HG02678 (cell line): ENCODE results near the gene NDUFB2.
"Not testable (repeated sequence)": the region's sequence is repeated elsewhere in the genome, so short reads cannot be mapped to it uniquely, and the experiment has no call there.

Experiments used
- ATAC-seq: cut with Tn5 transposase; IDR thresholded peaks from one replicate; pipeline ENCODE4 v1.9.1; 2021; ENCODE audit warnings: mild to moderate bottlenecking, moderate library complexity; ENCODE audit not compliant: unreplicated experiment

The NDUFB2 gene

DNA sequence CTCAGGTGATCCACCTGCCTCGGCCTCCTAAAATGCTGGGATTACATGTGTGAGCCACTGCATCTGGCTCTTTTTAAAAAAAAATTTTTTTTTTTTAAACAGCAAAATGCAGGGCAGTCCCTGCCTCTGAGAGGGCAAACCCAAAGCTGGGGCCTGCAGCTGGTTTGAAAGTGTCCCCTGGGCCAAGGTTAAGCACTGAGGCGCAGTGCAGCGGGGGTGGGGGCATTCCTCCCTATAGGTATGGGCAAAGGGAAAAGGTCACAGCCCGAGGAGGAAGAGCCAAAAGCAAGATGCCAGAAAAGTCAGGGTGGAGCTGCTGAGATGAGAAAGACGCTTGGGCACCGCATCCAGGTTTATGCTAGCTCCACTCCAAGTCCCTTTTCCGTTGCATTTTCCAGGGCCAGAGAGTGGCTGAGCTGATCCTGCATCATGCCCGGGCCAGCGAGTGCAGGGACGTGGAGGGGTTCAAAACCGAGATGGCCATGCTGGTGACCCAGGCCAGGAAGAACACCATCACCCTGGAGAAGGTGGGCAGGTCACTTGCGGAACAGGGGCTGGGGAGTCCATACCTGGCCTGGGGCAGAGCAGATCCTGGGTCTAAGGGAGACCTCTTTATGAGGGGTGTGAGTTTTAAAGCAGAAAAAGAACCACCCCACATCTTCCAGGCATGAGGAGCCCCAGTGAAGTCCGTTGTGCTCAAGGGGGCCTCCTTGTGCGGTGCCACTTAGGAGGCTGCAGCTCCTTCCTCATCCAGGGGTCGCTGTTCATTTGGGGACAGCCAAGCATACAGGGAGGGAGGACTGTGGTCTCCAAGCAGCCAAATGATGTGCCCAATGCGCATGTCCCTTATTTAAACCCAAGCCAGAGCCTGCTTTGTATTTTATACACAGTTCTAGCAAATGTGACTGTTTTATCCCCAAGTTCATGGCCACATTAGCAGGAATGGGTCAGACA is 7.0 kb upstream of the NDUFB2 start:
- ATAC-seq: no peak

DNA sequence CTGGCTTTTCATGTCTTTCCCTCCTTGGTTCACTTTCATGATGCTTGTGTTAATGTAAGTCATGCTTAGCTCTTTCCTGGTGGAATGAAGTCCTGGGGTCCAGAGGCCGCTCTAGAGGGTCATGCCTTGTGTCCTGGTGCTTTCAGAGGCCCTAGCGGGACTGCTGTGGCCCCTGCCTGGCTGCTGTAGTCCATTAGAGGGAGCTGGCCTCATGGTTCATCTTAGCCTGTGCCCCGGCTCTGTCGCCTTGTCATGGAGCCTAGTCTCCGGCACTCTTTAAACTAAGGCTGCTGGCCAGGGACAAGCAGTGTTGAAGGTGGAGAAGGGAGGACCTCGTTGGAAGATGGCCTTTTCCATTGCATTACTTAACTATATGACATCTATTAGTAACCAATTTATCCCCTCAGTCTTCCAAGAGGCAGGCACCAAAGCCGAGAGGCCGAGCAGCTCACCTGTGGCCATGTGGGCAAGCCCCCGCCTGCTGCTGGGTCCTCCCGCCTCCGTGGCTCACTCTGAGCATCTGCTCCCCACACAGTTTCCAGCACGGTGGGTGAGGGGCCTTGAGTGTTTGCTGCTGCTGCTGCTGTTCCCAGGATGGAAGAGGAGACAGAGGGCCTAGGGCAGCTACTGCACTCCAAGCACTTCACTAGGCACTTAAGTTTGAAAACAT is 5.0 kb upstream of the NDUFB2 start:
- no peak for ATAC-seq

DNA sequence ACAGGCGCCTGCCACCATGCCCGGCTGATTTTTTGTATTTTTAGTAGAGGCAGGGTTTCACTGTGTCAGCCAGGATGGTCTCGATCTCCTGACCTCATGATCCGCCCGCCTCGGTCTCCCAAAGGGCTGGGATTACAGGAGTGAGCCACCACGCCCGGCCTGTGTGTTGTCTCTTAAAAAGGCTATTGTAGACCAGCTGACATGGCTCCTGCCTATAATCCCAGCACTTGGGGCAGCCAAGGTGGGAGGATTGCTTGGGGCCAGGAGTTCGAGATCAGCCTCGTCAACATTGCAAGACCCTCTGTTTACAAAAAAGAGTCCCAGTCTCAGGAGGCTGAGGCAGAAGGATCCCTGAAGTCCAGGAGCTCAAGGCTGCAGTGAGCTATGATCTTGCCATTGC is 2.7 kb upstream of the NDUFB2 start:
- not testable (repeated sequence) for ATAC-seq

DNA sequence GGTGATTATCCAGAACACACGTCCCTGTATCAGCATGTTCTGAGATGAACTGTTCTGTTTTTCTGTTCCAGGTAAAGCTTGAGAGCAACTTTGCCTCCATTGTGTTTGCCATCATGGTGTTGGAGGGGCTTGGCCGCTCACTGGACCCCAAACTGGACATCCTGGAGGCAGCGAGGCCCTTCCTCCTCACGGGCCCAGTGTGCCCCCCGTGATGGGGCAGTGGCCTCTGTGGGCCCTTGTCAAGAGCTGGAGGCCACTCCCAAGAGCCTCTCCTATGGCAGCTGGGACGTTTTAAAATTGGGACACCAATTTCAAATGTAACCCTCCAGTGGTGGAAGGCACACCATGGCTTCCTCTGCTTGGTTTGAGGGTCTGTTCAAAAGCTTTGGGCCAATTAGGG is 1.9 kb upstream of the NDUFB2 start:
- ATAC-seq: no peak

DNA sequence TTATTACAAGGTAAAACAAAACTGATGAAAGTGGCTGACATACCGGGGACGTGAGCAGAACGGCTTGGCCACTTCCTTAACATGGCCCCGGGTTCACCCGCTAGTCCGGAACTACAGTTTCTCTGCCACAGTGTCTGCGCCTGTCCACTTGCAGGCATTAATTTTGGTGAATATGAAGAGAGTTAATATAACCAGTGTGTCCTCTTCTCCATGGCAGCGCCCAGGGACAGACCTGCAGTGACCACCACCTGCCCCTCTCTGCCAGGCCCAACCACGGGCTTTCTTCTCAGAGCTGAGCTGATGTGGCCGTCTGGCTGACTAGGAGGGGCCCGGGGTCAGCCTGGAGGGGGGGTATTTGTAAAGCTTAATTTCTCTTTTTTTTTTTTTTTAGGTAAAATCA is 1.1 kb upstream of the NDUFB2 start:
- no peak for ATAC-seq

DNA sequence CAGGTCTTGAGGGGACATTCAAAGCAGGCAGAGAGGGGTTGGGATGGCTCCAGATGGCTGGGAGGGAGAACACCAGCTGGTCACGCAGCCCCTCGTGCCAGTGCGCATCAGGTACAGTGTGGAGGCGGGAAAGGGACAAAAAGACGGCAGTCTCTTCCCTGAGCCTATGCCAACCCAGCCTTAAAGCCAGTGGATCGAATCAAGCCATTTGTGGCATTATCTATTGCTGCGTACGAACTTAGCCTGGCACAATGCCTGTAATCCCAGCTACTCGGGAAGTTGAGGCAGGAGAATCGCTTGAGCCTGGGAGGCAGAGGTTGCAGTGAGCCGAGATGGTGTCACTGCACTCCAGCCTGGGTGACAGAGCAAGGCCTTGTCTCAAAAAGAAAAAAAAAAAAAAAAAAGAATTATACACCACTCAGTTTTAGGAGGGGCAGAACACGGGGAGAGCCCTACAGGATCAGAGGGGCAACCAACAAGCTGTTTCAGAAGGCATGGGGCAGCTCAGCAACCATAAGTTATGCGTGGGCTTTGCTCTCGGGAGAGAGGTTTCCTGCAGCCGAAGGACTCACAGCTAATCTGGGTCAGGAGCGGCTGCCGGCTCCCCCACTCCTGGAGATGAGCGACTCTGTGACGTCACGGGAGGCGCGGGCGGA is 356 bp upstream of the NDUFB2 start:
- ATAC-seq: no peak

DNA sequence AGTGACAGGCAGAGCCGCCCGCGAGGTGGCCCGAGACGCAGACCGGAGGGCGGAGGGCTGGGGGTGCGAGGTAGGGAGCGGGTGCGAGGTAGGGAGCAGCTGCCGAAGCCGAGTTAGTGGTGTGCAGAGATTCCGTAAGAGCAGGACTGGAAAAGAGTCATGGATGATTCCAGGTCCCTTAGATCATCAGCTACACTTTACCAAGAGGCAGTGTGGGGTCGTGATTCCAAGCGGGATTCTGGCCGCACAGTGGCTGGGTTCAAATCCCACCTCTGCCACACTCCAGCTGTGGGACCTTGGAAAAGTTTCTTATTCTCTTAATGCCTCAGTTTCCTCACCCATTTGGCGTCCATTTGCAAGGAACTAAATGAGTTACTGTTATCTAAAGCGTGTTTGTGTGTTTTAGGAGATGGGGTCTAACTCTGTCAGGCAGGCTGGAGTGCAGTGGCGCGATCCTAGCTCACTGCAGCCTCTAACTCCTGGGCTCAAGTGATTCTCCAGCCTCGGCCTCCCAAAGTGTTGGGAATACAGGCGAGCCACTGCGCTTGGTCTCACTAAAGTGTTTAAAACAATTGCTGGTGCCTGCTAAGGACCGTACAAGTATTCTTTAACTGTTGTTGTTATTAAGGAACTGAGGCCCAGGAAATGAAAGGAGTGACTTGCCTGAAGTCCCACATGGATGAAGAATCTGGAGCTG is 1.1 kb downstream of the NDUFB2 start:
- no peak for ATAC-seq

DNA sequence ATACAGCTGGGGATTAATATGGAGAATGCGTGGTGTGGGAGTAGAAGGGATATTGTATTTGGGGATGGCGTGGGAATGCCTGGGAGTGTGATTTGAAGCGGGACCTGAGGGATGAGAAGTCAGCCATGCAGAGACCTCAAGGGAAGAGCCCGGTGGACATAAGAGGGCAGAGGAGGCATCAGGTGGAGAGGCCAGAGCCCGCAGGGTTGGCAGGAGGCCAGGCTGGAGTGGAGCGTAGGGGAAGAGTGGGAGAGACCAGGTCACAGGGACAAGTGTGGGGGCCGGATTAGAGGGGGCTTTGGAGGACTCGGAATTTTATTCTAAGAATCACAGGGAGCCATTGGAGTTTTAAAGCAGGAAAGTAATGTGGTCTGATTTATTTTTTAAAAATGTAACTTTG is 2.0 kb downstream of the NDUFB2 start:
- ATAC-seq: no peak

DNA sequence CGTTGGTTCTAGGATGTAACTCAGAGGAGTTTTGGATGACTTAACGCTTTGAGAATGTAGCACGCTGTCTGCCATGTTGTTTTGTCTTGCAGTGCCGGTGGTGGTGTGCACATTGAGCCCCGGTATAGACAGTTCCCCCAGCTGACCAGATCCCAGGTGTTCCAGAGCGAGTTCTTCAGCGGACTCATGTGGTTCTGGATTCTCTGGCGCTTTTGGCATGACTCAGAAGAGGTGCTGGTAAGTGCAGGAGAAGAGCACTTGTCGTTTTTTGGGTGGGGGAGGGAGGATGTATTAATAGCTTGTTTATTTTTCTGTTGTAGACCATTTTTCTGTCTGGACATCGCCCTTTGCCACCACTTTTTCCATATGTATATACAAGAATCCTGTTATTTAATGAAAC is 6.3 kb downstream of the NDUFB2 start:
- no peak for ATAC-seq

DNA sequence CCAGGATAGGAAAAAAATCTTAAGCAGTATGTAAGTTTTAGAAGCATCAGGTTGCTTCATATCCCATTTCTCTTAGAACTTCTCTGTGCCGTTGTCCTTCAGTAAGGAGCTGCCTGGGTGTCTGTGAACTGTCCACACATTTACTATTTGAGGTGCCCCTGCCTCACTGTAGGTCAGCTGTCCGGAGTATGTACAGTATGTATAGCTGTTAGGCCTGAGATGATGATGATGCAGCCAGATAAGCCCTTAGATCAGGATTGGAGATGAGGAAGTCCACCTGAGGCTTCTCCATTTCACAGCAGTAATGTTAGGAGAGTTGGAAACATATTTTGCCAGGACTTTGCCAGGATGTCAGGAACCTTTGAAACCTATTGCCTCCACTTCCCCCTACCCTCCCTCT is 7.7 kb downstream of the NDUFB2 start:
- ATAC-seq: no peak

DNA sequence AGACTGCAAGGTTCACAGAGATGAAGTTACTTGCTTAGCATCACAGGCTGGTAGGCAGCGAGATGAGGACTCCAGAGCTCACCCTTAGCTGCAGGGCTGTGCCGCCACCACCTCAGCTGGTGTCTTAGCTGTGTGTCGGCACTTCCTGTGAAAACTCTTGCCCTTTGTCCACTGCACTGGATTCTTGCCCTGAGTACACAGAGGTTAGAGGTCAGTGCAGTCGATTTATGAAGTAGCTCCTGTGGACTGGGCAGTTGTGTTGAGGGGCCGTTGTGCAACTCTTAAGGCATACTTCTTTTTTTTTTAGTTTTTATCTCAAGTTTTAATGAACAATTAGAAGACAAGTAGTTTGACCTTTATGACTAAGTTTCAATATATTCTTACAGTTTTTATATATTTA is 10.6 kb downstream of the NDUFB2 start:
- no peak for ATAC-seq

DNA sequence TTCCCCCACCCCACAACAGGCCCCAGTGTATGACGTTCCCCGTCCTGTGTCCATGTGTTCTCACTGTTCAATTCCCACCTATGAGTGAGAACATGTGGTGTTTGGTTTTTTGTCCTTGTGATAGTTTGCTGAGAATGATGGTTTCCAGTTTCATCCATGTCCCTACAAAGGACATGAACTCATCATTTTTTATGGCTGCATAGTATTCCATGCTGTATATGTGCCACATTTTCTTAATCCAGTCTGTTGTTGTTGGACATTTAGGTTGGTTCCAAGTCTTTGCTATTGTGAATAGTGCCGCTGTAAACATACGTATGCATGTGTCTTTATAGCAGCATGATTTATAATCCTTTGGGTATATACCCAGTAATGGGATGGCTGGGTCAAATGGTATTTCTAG is 12.3 kb downstream of the NDUFB2 start:
- ATAC-seq: not testable (repeated sequence)

DNA sequence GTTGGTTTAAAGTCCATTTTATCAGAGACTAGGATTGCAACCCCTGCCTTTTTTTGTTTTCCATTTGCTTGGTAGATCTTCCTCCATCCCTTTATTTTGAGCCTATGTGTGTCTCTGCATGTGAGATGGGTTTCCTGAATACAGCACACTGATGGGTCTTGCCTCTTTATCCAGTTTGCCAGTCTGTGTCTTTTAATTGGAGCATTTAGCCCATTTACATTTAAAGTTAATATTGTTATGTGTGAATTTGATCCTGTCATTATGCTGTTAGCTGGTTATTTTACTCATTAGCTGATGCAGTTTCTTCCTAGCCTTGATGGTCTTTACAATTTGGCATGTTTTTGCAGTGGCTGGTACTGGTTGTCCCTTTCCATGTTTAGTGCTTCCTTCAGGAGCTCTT is 15.9 kb downstream of the NDUFB2 start:
- not testable (repeated sequence) for ATAC-seq

DNA sequence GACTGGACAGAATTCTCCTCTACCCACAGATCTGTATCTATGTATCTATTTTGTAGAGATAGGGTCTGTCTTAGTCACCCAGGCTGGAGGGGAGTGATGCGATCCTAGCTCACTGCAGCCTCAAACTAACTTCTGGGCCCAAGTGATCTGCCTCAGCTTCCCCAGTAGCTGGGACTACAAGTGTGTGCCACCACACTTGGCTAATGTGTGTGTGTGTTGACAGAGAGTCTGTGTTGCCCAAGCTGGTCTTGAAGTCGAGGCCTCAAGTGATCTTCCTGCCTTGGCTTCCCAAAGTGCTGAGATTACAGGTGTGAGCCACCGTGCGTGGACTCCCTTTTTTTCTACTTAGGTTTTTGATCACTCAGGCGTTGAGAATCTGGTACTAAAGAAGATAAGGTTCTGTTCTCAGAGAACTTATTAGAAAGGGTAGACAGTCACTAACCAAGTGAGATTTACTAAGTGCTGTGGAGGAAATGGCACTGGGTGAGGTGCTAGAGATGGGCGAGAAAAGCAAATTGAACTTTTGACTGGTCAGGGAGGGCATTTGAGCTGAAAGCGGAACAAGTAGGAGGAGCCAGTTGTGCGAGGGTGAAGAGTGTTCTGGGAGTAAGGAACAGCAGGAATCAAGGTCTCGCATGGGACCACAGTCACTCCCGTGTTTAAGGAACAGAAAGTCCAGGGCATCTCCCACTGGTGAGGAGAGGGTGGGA is 18.0 kb downstream of the NDUFB2 start:
- ATAC-seq: no peak

DNA sequence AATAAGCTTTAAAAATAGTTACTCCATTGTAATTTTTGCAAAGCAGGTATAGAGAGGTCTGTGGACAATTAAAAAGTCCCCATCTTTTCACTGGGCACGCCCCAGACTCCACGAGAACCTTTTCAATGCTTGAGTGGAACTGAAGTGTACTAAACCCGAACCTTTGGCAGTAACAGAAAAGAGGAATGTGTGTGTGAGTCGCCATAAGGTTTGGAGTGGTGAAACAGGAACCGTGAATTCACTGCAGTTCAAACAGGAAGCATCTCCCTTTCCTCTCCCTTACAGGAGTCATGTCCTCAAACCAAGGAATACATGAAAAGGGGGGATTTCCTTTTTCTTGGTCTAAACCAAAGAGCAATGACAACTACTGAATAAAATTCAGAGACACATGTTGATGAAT is 23.2 kb downstream of the NDUFB2 start:
- no peak for ATAC-seq

DNA sequence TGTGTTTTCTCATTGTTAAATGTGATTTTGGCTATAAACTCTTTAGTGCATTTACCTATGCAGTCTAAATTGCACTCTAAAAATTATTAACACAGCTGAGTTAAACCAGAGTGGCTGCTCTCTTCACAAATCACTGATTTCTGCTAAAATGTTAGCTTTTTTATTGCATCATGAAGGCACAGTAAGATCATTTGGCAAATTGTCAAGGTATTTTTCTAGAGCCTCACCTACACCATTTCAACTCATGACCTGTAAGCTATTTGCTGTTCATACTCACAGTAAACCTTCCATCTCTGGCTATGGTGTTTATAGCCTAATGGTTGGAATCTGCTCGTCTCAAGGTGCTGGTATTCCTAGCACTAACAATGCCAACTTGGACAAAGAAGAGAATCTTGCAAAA is 25.7 kb downstream of the NDUFB2 start:
- no peak for ATAC-seq

DNA sequence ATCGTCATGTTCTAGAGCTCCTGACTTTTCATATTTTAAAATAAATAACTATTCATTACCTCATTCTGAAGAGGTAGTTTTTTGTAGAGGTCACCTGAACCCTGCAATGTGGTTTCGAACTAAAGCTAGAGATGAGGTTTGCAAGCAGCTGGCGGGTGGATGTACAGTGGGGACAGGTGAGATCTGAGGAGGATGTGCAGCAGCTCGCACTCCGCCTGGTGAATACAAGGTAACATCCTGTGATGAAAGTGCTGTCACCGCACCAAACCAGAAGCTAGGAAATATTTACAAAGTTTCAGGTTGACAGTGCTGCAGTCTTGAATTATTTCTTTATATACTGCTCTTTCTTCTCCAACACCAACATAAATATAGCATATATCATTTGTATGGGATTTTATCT is 26.5 kb downstream of the NDUFB2 start:
- no peak for ATAC-seq

DNA sequence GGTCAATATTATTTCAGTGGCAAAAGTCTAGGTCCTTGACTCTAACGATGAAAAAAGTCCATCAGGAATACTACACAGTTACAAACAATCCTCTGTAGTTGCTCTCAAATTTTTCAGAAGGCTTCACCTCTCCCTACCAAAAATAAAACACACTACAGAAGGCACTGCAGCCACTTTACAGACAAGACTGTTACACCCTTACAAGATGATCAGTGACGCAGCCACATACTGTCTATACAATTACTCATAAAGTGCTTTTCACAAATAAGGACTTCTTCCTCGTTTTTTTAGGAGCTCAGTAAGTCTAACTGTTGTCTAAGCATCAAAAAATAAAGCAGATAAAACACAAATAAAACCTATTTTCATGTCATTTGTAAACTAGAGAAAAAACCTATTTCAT is 27.1 kb downstream of the NDUFB2 start:
- ATAC-seq: no peak

DNA sequence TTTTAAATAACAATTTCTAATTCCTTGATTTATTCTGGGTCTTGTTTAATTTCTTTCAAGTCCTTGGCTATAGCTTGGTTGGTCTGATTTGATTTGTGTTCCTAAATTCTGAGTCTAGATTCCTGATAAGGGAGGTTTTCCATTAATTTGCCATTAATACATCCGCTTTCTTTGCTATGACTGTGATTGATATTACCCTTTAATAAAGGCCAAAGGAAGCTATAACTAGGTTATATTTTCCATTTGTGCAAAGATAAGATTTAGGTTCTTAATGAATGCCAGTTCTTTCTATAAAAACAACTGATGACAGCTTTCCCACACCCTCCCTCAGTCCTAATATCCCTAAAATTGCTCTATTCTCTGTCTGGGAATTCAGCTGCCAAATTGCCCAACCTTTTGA is 28.2 kb downstream of the NDUFB2 start:
- no peak for ATAC-seq

DNA sequence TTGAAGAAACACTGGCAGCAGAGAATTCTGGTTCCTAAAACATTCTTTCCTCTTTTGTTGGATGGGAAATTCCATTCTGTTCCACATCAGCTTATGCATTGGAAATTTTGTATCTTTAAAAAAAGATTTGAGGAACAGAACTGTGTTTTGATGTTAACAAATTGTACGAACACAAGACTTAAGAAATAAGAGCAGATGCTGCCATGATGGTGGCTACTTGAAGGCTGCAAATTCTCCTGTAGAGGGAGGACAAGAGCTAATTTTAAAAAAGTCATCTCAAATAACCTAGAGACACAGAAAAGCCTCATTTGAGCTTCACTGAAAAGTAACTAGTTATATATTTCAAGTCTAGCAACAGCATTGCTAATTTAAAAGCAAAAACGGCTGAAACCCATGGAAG is 29.8 kb downstream of the NDUFB2 start:
- no peak for ATAC-seq

DNA sequence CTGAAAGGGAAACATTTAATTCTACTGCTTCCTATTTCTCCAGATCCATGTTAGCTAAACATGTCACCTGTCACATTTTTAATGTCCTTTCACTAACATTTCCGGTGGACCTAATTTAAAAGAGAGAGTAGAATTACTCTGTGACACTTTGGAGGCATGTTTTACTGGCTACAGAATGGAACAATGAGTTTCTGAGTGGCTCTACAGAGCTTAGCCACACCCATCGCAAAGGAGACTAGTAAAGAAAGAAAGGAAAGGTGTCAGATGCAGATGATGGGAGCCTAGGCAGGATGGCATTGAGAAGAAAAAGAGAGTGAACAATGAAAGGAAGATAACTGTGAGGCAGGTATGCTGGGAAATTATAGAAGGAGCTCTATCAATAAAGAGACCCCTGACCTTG is 35.9 kb downstream of the NDUFB2 start:
- no peak for ATAC-seq
